Activated T-cell treated with anti-CD3 and anti-CD28 coated beads for 1 hour (primary cell): ENCODE results near the gene RYR1.
"Not testable (repeated sequence)": the region's sequence is repeated elsewhere in the genome, so short reads cannot be mapped to it uniquely, and the experiment has no call there.

Experiments used
- DNase-seq: peaks from one replicate; pipeline ENCODE4 v3.0.0-alpha.2; 2020; ENCODE audit warnings: low read depth

The RYR1 gene

GRCh38 chr19:38561658-38562057 is 128.2 kb downstream of the RYR1 start:
- DNase-seq: no peak

- DNase-seq: no peak
Observed at GRCh38 chr19:38562096-38562495, 128.6 kb downstream of the RYR1 start.

- no peak for DNase-seq
Observed at GRCh38 chr19:38563475-38563874, 130.0 kb downstream of the RYR1 start.

GRCh38 chr19:38564981-38565690 is 131.6 kb downstream of the RYR1 start:
- DNase-seq: no peak

- no peak for DNase-seq
Observed at GRCh38 chr19:38565691-38566105, 132.2 kb downstream of the RYR1 start.

GRCh38 chr19:38569368-38569983 is 136.0 kb downstream of the RYR1 start:
- no peak for DNase-seq

- DNase-seq: no peak
Observed at GRCh38 chr19:38571682-38572081, 138.2 kb downstream of the RYR1 start.

- DNase-seq: no peak
Observed at GRCh38 chr19:38577826-38578225, 144.3 kb downstream of the RYR1 start.

GRCh38 chr19:38579304-38579703 is 145.8 kb downstream of the RYR1 start:
- not testable (repeated sequence) for DNase-seq

GRCh38 chr19:38580080-38580479 is 146.6 kb downstream of the RYR1 start:
- no peak for DNase-seq

- DNase-seq: no peak
Observed at GRCh38 chr19:38583219-38583984, 149.9 kb downstream of the RYR1 start.

- DNase-seq: no peak
Observed at GRCh38 chr19:38583985-38584305, 150.5 kb downstream of the RYR1 start.

GRCh38 chr19:38587562-38587961 is 154.1 kb downstream of the RYR1 start:
- no peak for DNase-seq

GRCh38 chr19:38588041-38588440 is 154.6 kb downstream of the RYR1 start:
- DNase-seq: no peak

GRCh38 chr19:38592940-38593339 is 159.4 kb downstream of the RYR1 start:
- no peak for DNase-seq

- no peak for DNase-seq
Observed at GRCh38 chr19:38596057-38596981, 162.8 kb downstream of the RYR1 start.

- no peak for DNase-seq
Observed at GRCh38 chr19:38597075-38597474, 163.6 kb downstream of the RYR1 start.

- DNase-seq: no peak
Observed at GRCh38 chr19:38599722-38600121, 166.2 kb downstream of the RYR1 start.

- DNase-seq: not testable (repeated sequence)
Observed at GRCh38 chr19:38602856-38603255, 169.4 kb downstream of the RYR1 start.

GRCh38 chr19:38606131-38606530 is 172.6 kb downstream of the RYR1 start:
- no peak for DNase-seq

GRCh38 chr19:38614289-38614688 is 180.8 kb downstream of the RYR1 start:
- DNase-seq: no peak

GRCh38 chr19:38615007-38615581 is 181.6 kb downstream of the RYR1 start:
- no peak for DNase-seq
